Uterus (tissue), 4 donors: ENCODE data around the gene TINAG. TPM values are rescaled to one million over a fixed set of nuclear protein-coding genes. Genes with fewer than 3 reads are reported as not detected.

Experiments used
- DNase-seq, 2 donors: peaks; one replicate each; pipeline ENCODE4 v3.0.0-alpha.2; 2019 to 2020
- H3K27ac ChIP-seq, 2 donors: fragments of 200-600 bp; sonication (generic); 1 replicate in 1 of 2; 2 replicates in 1 of 2; pipeline ENCODE4 v1.5.1; 2016 to 2018
- H3K27me3 ChIP-seq, 2 donors: fragments of 200-600 bp; sonication (generic); one replicate each; pipeline ENCODE4 v1.5.1; 2018 to 2019; ENCODE audit warnings: control low read depth in 1 of 2
- H3K36me3 ChIP-seq, 2 donors: fragments of 200-600 bp; sonication (generic); one replicate each; pipeline ENCODE4 v1.5.1; 2019; ENCODE audit warnings: control low read depth in 1 of 2
- H3K4me1 ChIP-seq, 2 donors: fragments of 200-600 bp; sonication (generic); one replicate each; pipeline ENCODE4 v1.5.1; 2018 to 2019; ENCODE audit warnings: control low read depth in 1 of 2
- H3K4me3 ChIP-seq, 2 donors: fragments of 200-600 bp; sonication (generic); 1 replicate in 1 of 2; 2 replicates in 1 of 2; pipeline ENCODE4 v1.5.1; 2018 to 2019; ENCODE audit warnings: mild to moderate bottlenecking in 1 of 2
- H3K9me3 ChIP-seq, 2 donors: fragments of 200-600 bp; sonication (generic); one replicate each; pipeline ENCODE4 v1.5.1; 2019; ENCODE audit warnings: control low read depth in 1 of 2
- CTCF ChIP-seq, 4 experiments: fragments of 200-600 bp in 2 of 4; fragments of 450-650 bp in 2 of 4; sonication (generic) in 2 of 4; IDR thresholded peaks; one replicate each; pipeline ENCODE4 v1.5.1; 2016 to 2019; ENCODE audit warnings: antibody characterized with exemption in 4 of 4, mild to moderate bottlenecking in 2 of 4, moderate library complexity in 1 of 4
- POLR2A ChIP-seq, 2 donors: fragments of 450-650 bp; IDR thresholded peaks; one replicate each; pipeline ENCODE4 v1.6.1; 2016; ENCODE audit warnings: antibody characterized with exemption in 2 of 2, mild to moderate bottlenecking in 1 of 2, moderate library complexity in 1 of 2
- intact Hi-C: fragments of 100-400 bp; cut with DNase I; formaldehyde crosslinking; loops from one replicate; pipeline ENCODE4 v1.15.1; 2023; ENCODE audit warnings: low total_unique reads
- total RNA-seq, 4 donors: library from RNA; depleted of rRNA in 3 of 4; stranded (reverse); fragments of >200 nt in 3 of 4; gene quantifications; one replicate each; pipeline versions ENCODE4 v1.1.0 to v1.2.4, GENCODE V29; 2014 to 2023
- donor health status: DM: yes; HTN: yes; CAD: no.

TINAG gene
- total RNA-seq, 4 donors from 2014 or later = not detected

GRCh38 chr6:54390362-54390761, 82.1 kb downstream of the TINAG start:
- Histone ChIP-seq H3K36me3 (no peaks in the 10 kb centered on the region), H3K27me3 (no peaks in the 10 kb centered on the region), H3K4me3 (no peak overlapping the region), H3K9me3 (no peaks in the 10 kb centered on the region), H3K4me1 (no peaks in the 10 kb centered on the region), H3K27ac (no peak overlapping the region)
- DNase-seq = no peak
- intact Hi-C loops = no loop called here
- TF ChIP-seq CTCF (IDR thresholded peaks at IDR 0.05) = no peak
- TF ChIP-seq POLR2A (IDR thresholded peaks at IDR 0.05) = no peak

GRCh38 chr6:54391577-54391976, 83.3 kb downstream of the TINAG start:
- H3K36me3 ChIP-seq = no peaks in the 10 kb centered on the region
- no peak overlapping the region for H3K4me3 ChIP-seq
- intact Hi-C loops = no loop called here
- TF ChIP-seq CTCF (IDR thresholded peaks at IDR 0.05) (no peak), POLR2A (IDR thresholded peaks at IDR 0.05) (no peak)
- no peaks in the 10 kb centered on the region for H3K27me3 ChIP-seq
- H3K4me1 ChIP-seq = no peaks in the 10 kb centered on the region
- H3K9me3 ChIP-seq = no peaks in the 10 kb centered on the region
- no peak overlapping the region for H3K27ac ChIP-seq
- DNase-seq = no peak

GRCh38 chr6:54403096-54403495, 94.9 kb downstream of the TINAG start:
- intact Hi-C loops = no loop called here
- Histone ChIP-seq H3K4me1 (no peaks in the 10 kb centered on the region), H3K27ac (no peak overlapping the region), H3K36me3 (no peaks in the 10 kb centered on the region), H3K4me3 (no peak overlapping the region), H3K9me3 (no peaks in the 10 kb centered on the region), H3K27me3 (no peaks in the 10 kb centered on the region)
- no peak for TF ChIP-seq CTCF (IDR thresholded peaks at IDR 0.05)
- no peak for TF ChIP-seq POLR2A (IDR thresholded peaks at IDR 0.05)
- DNase-seq = no peak

GRCh38 chr6:54404791-54405190, 96.5 kb downstream of the TINAG start:
- no peak for DNase-seq
- intact Hi-C loops = no loop called here
- Histone ChIP-seq H3K4me3 (no peak overlapping the region), H3K27ac (no peak overlapping the region), H3K4me1 (no peaks in the 10 kb centered on the region), H3K36me3 (no peaks in the 10 kb centered on the region), H3K27me3 (no peaks in the 10 kb centered on the region), H3K9me3 (no peaks in the 10 kb centered on the region)
- TF ChIP-seq POLR2A (IDR thresholded peaks at IDR 0.05) (no peak), CTCF (IDR thresholded peaks at IDR 0.05) (no peak)

GRCh38 chr6:54411767-54412166, 103.5 kb downstream of the TINAG start:
- Histone ChIP-seq H3K27ac (no peak overlapping the region), H3K4me1 (no peaks in the 10 kb centered on the region), H3K4me3 (no peak overlapping the region), H3K9me3 (no peaks in the 10 kb centered on the region), H3K27me3 (no peaks in the 10 kb centered on the region), H3K36me3 (no peaks in the 10 kb centered on the region)
- no peak for DNase-seq
- intact Hi-C loops = no loop called here
- TF ChIP-seq CTCF (IDR thresholded peaks at IDR 0.05) = no peak
- TF ChIP-seq POLR2A (IDR thresholded peaks at IDR 0.05) = no peak
